ENCODE data around the gene AHRR. TPM values are rescaled to one million over a fixed set of nuclear protein-coding genes. Genes with fewer than 3 reads are reported as not detected.
"Not testable (repeated sequence)": the region's sequence is repeated elsewhere in the genome, so short reads cannot be mapped to it uniquely, and the experiment has no call there.

The AHRR gene
- total RNA-seq, 1 donor from 2014 or later = 0.53 TPM

DNA sequence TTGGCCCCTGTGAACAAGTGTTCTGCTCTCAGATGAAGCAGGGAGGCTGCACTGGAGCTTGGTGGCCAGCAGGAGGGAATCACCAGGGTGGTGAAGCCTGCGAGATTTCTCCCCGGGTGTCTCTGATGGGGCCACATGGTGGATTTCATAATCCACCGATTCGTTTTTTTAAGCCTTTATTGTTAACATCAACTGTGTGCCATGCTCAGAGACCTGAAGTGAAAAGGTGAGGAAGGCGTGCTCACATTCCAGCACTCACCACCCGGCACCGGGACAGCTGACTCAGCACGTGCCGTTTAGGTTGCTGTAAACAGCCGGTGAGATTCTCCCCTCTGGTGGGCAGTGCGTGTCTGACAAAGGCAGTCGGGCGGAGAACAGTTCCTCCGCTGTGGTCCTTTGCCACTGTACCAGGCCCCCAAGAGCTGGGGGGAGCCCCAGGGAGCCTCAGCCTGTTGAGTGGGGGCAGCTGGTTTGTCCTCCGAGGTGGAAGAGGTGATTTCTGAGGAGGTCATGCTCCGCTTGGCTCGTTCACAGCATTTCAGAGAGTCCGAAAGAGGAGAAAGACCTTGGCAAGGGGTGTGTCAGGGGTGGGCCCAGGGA is 12.7 kb upstream of the AHRR start:
- FAIRE-seq (no peak), DNase-seq (ENCODE audit: low read depth) (peak; percentile 43)
- Histone ChIP-seq H3K27me3 (ENCODE audit: control insufficient read depth, insufficient read depth, low read length) (no peaks in the 10 kb centered on the region), H3K4me3 (ENCODE audit: low read depth, low read length) (no peak overlapping the region), H3K36me3 (ENCODE audit: control insufficient read depth, insufficient read depth, low read length) (peaks cover 33% of the 10 kb centered on the region)
- TF ChIP-seq, protein P1, sequence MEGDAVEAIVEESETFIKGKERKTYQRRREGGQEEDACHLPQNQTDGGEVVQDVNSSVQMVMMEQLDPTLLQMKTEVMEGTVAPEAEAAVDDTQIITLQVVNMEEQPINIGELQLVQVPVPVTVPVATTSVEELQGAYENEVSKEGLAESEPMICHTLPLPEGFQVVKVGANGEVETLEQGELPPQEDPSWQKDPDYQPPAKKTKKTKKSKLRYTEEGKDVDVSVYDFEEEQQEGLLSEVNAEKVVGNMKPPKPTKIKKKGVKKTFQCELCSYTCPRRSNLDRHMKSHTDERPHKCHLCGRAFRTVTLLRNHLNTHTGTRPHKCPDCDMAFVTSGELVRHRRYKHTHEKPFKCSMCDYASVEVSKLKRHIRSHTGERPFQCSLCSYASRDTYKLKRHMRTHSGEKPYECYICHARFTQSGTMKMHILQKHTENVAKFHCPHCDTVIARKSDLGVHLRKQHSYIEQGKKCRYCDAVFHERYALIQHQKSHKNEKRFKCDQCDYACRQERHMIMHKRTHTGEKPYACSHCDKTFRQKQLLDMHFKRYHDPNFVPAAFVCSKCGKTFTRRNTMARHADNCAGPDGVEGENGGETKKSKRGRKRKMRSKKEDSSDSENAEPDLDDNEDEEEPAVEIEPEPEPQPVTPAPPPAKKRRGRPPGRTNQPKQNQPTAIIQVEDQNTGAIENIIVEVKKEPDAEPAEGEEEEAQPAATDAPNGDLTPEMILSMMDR (IDR thresholded peaks at IDR 0.05; ENCODE audit: insufficient read depth, low read length, severe bottlenecking) = peak; percentile 20

DNA sequence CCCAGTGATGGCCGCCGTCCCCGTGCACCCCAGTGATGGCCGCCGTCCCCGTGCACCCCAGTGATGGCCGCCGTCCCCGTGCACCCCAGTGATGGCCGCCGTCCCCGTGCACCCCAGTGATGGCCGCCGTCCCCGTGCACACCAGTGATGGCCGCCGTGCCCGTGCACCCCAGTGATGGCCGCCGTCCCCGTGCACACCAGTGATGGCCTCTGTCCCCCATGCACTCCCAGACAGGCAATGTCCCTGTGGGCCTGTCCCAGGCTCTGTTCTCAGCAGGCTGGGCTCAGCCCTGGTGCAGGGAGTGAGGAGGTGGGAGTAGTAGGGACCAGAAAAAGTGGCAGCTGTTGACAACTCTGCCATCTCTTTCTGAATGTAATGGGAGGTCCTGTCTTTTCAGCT is 11.7 kb upstream of the AHRR start:
- FAIRE-seq; DNase-seq (ENCODE audit: low read depth): not testable (repeated sequence)
- peaks cover 40% of the 10 kb centered on the region for H3K36me3 ChIP-seq (ENCODE audit: control insufficient read depth, insufficient read depth, low read length)

DNA sequence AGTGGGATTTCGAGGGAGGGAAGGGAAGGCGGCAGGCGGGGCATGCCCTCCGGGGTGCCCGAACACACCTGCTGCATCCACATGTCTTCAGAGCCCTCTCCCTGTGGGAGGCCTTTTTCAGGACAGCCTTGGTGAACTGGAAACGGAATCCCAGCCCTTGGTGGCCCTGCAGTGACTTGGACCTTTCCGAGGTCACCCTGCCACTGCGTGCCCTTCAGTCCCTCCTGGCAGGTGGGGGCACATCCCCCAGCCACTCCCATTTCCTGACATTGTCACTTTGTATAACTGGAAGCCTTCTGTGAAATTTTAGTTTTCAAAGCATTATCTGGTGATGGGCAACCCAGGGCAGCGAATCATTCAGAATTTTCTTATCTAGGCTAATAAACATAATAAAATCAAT is 11.0 kb upstream of the AHRR start:
- Histone ChIP-seq H3K27me3 (ENCODE audit: control insufficient read depth, insufficient read depth, low read length) (no peaks in the 10 kb centered on the region), H3K36me3 (ENCODE audit: control insufficient read depth, insufficient read depth, low read length) (peaks cover 37% of the 10 kb centered on the region), H3K4me3 (ENCODE audit: low read depth, low read length) (no peak overlapping the region)
- DNase-seq (ENCODE audit: low read depth) (no peak), FAIRE-seq (no peak)
- TF ChIP-seq, protein P1 (IDR thresholded peaks at IDR 0.05; ENCODE audit: insufficient read depth, low read length, severe bottlenecking) = no peak

More for the DNA sequence above, 11.7 kb upstream of the AHRR start:
- not testable (repeated sequence) for H3K4me3 ChIP-seq (ENCODE audit: low read depth, low read length); H3K27me3 ChIP-seq (ENCODE audit: control insufficient read depth, insufficient read depth, low read length)

DNA sequence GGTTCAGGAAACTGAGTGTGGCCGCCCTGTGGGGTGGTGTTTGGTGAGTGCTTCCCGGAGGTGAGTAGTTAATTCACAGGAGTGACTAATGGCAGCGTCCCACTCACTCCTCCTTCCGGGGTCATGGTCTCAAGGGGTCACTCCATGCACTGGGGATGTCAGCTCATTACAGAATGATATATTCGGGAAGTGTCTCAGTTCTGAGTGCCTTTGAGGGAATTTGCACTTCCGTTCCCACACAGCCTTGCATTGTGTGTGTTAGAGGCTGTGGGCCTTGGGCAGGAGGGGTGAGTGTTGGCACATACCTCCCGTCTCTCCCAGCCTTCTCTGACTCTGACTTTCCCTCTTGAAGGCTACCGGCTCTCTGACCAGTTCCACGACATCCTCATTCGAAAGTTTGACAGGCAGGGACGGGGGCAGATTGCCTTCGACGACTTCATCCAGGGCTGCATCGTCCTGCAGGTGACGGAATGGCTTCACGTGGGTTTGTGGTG is 10.5 kb upstream of the AHRR start:
- no peak overlapping the region for H3K4me3 ChIP-seq (ENCODE audit: low read depth, low read length)
- H3K27me3 ChIP-seq (ENCODE audit: control insufficient read depth, insufficient read depth, low read length) = no peaks in the 10 kb centered on the region
- no peak for DNase-seq (ENCODE audit: low read depth)
- TF ChIP-seq, protein P1 (IDR thresholded peaks at IDR 0.05; ENCODE audit: insufficient read depth, low read length, severe bottlenecking) = no peak
- H3K36me3 ChIP-seq (ENCODE audit: control insufficient read depth, insufficient read depth, low read length) = peaks cover 37% of the 10 kb centered on the region
- no peak for FAIRE-seq

DNA sequence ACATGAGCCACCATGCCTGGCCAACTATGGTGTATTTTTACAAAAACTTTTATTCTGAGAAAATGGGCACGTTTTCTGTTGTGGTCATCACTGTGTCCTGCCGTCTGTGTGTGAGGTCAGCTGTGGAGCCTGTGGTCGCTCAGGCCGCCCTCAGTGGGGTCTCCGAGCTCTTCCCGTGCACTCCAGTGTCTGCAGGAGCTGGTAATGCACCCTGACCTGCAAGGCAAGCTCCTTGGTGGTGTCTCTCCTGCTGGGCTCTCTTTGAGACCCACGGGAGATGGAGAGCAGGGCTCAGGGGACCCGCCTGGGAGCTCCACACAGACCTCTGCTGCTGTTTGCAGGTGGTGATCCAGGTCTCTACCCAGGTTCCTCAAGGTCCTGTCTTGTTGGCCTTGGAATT is 9.6 kb upstream of the AHRR start:
- TF ChIP-seq, protein P1 (IDR thresholded peaks at IDR 0.05; ENCODE audit: insufficient read depth, low read length, severe bottlenecking) = no peak
- H3K36me3 ChIP-seq (ENCODE audit: control insufficient read depth, insufficient read depth, low read length) = peaks cover 34% of the 10 kb centered on the region
- DNase-seq (ENCODE audit: low read depth) = no peak
- H3K4me3 ChIP-seq (ENCODE audit: low read depth, low read length) = no peak overlapping the region
- H3K27me3 ChIP-seq (ENCODE audit: control insufficient read depth, insufficient read depth, low read length) = no peaks in the 10 kb centered on the region
- FAIRE-seq = no peak

DNA sequence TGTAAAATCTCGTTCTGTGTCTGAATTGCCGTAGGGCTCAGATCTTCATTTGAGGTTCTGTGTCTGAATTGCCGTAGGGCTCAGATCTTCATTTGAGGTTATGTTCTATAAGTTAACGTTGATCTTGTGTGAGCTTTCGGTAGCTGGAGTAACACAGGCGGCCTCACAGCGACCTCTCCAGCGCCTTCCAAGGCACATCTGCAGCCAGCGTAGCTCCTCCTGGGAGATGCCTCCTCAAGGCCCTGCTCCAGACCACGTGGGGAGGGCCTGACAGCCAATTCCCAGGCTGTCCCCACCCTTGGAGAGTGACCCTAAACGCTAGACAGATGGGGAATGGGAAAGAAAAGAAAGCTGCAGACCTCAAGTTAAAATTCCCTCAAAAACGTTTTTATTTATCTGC is 8.7 kb upstream of the AHRR start:
- Histone ChIP-seq H3K4me3 (ENCODE audit: low read depth, low read length) (no peak overlapping the region), H3K27me3 (ENCODE audit: control insufficient read depth, insufficient read depth, low read length) (no peaks in the 10 kb centered on the region), H3K36me3 (ENCODE audit: control insufficient read depth, insufficient read depth, low read length) (peaks cover 32% of the 10 kb centered on the region)
- peak; percentile 13 for FAIRE-seq
- no peak for DNase-seq (ENCODE audit: low read depth)
- TF ChIP-seq, protein P1 (IDR thresholded peaks at IDR 0.05; ENCODE audit: insufficient read depth, low read length, severe bottlenecking) = no peak
